ENCODE data around the gene ANKRD28.

ANKRD28 gene

DNA sequence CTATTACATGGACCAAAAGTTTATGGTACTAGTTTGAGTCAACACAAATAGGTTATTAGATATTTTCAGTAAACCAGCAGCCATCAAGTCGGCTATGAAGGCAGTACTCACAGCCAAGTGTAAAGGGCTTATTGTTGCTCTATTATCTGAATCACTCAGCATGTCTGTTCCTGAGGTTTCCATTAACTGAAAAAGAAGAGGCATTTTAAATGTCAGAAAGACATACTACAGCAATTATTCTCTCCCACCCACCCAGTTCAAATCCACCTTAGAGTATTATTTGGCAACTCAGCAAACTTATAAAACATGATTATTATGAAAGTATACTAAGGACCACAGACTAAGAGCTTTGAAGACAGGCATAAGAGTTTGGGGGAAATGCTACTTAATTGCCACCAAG is 103.2 kb downstream of the ANKRD28 start:
- Mint-ChIP-seq H3K4me3 (no peak overlapping the region), H3K4me1 (ENCODE audit: low read depth) (peaks cover 3% of the 10 kb centered on the region), H3K36me3 (peaks cover 21% of the 10 kb centered on the region), H3K9me3 (ENCODE audit: low read depth) (no peaks in the 10 kb centered on the region), H3K27me3 (no peaks in the 10 kb centered on the region), H3K27ac (no peak overlapping the region)

DNA sequence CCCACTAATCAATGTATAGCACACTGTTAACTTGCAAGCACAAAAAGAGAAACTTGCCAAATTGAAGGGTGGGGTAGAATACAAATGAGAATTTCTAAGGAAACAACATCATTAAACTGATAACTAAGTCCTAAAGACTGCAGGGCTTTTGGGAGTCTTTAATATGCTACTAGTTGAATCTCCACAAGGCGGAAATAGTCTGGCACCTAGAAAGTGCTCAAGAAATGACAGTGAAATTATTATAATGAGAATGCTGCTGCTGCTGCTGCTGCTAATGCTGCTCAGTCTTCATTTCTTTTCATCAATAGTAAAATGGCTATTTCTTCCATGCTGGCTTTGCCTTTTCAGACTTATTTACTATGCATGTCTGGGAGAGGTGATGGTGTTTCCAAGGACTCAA is 104.4 kb downstream of the ANKRD28 start:
- H3K36me3 Mint-ChIP-seq: peaks cover 19% of the 10 kb centered on the region
- H3K27me3 Mint-ChIP-seq: no peaks in the 10 kb centered on the region
- no peaks in the 10 kb centered on the region for H3K9me3 Mint-ChIP-seq (ENCODE audit: low read depth)
- peaks cover 3% of the 10 kb centered on the region for H3K4me1 Mint-ChIP-seq (ENCODE audit: low read depth)
- no peak overlapping the region for H3K27ac Mint-ChIP-seq
- no peak overlapping the region for H3K4me3 Mint-ChIP-seq

DNA sequence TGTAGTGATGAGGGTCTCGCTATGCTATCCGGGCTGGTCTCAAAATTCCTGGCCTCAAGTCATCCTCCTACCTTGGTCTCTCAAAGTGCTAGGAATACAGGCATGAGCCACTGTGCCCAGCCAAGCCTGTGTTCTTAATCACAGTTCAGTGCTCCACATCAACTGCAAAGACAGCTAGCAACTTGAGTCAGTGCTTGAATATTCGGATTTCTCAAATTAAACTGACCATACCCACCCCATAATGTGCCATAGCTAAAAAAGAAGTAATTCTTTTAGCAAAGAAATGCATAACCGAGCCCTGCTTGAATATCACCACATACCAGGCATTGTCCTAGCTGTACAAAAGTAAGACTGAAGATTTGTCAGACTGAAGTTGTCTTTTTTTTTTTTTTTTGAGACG is 107.0 kb downstream of the ANKRD28 start:
- Mint-ChIP-seq H3K27me3 (no peaks in the 10 kb centered on the region), H3K4me3 (no peak overlapping the region), H3K9me3 (ENCODE audit: low read depth) (no peaks in the 10 kb centered on the region), H3K4me1 (ENCODE audit: low read depth) (peaks cover 3% of the 10 kb centered on the region), H3K27ac (no peak overlapping the region), H3K36me3 (peaks cover 12% of the 10 kb centered on the region)

DNA sequence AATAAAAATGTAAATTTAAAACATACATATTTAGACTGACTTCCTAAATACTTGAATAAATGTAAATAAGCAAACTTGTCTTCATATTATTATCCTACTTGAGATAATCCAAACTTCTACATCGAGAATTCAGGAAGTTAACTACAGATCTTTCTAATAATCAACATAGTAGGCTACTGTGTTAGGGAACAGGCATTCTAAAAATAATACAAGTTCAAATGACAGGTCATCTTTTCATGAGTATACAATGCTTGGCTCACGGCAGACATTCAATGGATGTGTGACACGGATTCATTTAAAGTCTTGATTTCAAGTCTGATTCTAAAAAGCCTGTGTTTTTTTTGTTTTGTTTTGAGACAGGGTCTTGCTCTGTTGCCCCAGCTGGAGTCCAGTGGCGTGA is 107.5 kb downstream of the ANKRD28 start:
- Mint-ChIP-seq H3K36me3 (peaks cover 15% of the 10 kb centered on the region), H3K9me3 (ENCODE audit: low read depth) (no peaks in the 10 kb centered on the region), H3K27ac (no peak overlapping the region)

DNA sequence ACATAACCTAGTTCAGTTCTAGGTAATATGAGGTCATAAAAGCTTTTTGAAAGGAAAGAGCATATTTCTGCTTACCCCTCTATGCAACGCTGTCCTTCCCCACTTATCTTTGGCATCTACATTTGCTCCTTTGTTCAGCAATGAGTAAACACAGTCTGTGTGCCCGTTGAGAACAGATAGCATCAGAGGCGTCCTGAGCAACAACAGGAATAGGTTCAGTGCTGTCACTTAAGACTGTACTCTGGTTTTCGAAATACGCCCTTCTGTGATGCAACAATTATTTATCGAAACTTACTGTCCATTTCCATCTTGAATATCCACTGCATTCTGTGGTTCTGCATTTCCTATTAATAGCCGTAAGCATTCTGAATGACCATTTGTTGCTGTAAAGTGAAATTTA is 111.9 kb downstream of the ANKRD28 start:
- Mint-ChIP-seq H3K36me3 (peaks cover 19% of the 10 kb centered on the region), H3K4me1 (ENCODE audit: low read depth) (peaks cover 5% of the 10 kb centered on the region), H3K27ac (no peak overlapping the region), H3K27me3 (no peaks in the 10 kb centered on the region), H3K4me3 (no peak overlapping the region), H3K9me3 (ENCODE audit: low read depth) (no peaks in the 10 kb centered on the region)

More for the DNA sequence above, 107.5 kb downstream of the ANKRD28 start:
- no peak overlapping the region for H3K4me3 Mint-ChIP-seq
- peaks cover 3% of the 10 kb centered on the region for H3K4me1 Mint-ChIP-seq (ENCODE audit: low read depth)
- no peaks in the 10 kb centered on the region for H3K27me3 Mint-ChIP-seq

DNA sequence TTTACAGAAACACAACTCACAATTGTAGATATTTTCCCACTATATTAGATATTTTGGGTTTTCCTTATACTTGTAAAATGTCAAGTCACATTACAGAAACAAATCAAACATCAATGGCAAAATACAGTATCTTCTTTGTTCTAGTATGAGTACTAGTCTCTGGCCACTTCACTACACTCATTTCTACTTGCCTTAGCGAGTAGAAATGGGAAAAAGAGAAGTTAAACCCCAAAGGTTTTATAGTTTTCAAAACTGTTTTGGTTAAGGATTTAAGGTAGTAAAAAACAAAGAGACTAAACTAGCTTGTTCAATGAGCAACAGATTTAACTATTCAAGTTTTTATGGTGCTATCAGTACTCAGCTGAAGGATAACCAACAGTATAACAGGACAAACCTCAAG is 114.5 kb downstream of the ANKRD28 start:
- no peaks in the 10 kb centered on the region for H3K9me3 Mint-ChIP-seq (ENCODE audit: low read depth)
- H3K27me3 Mint-ChIP-seq: no peaks in the 10 kb centered on the region
- H3K27ac Mint-ChIP-seq: no peak overlapping the region
- H3K4me1 Mint-ChIP-seq (ENCODE audit: low read depth): peaks cover 5% of the 10 kb centered on the region
- peaks cover 14% of the 10 kb centered on the region for H3K36me3 Mint-ChIP-seq
- no peak overlapping the region for H3K4me3 Mint-ChIP-seq

DNA sequence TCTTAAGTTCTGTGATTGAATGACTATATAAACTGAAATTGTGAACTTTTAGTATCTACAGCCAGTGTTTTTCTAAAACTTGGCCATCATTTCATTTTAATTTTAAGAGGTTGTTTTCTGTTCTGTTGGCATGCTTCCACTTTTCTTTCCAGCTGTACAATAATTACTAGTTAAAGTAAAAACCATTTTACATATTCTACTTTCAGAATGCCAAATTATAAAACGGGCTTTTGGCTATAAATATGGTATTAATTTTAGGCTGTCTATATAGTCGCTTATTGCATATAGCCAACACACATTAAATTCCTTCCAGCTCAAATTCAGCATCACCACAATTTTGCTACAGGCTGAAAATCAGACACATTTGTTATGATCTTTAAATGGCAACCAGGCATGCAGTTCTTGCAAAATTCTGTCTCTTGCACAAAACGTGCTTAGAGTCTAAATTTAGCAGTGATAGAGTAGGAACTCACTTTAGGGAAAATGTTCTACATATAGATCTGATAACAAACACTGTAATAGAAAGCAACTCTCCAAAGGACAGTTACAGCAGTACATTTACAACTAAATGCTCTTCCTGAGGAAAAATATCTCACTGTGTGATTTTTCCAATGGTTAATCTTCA is 115.1 kb downstream of the ANKRD28 start:
- no peaks in the 10 kb centered on the region for H3K27me3 Mint-ChIP-seq
- peaks cover 17% of the 10 kb centered on the region for H3K36me3 Mint-ChIP-seq
- no peaks in the 10 kb centered on the region for H3K9me3 Mint-ChIP-seq (ENCODE audit: low read depth)
- H3K4me3 Mint-ChIP-seq: no peak overlapping the region
- peaks cover 5% of the 10 kb centered on the region for H3K4me1 Mint-ChIP-seq (ENCODE audit: low read depth)
- no peak overlapping the region for H3K27ac Mint-ChIP-seq

DNA sequence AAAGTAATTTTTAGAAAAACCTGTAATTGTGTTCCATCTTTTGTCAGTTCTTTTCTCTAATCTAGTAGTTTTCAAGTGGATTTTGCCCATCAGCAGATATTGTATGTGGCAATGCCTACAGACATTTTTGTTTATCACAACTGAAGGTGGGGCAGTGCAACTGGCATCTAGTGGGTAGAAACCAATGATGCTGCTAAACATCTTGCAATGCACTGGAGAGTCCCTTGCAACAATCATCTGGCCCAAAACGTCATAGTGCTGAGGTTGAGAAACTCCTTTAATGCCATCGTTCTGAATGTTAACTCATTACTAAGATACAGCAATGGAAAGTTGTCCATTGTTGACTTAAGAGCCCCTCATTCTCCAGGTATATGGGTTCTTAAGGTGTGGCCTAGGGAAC is 116.1 kb downstream of the ANKRD28 start:
- H3K9me3 Mint-ChIP-seq (ENCODE audit: low read depth): no peaks in the 10 kb centered on the region
- no peaks in the 10 kb centered on the region for H3K27me3 Mint-ChIP-seq
- H3K27ac Mint-ChIP-seq: no peak overlapping the region
- no peak overlapping the region for H3K4me3 Mint-ChIP-seq
- peaks cover 23% of the 10 kb centered on the region for H3K36me3 Mint-ChIP-seq
- H3K4me1 Mint-ChIP-seq (ENCODE audit: low read depth): peaks cover 5% of the 10 kb centered on the region

DNA sequence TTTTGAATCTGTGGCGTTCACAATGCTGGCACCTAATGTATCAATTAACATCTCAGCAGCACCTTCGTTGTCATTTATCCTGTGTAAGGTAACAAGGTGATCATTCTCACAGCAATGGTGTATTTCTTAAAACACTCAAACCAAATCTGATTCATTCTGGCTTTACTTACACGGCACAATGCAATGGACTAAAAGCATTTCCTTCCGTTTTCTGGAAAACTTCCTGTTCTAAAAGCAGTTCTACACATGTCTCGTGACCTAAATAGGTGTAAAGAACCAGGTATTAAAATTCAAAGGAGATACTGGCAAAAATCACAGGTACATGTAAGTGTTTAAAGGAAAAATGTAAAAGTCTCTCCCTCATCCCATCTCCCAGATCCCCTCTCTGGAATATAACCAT is 118.5 kb downstream of the ANKRD28 start:
- no peaks in the 10 kb centered on the region for H3K9me3 Mint-ChIP-seq (ENCODE audit: low read depth)
- H3K4me3 Mint-ChIP-seq: no peak overlapping the region
- no peaks in the 10 kb centered on the region for H3K27me3 Mint-ChIP-seq
- peaks cover 5% of the 10 kb centered on the region for H3K4me1 Mint-ChIP-seq (ENCODE audit: low read depth)
- peaks cover 19% of the 10 kb centered on the region for H3K36me3 Mint-ChIP-seq
- no peak overlapping the region for H3K27ac Mint-ChIP-seq

DNA sequence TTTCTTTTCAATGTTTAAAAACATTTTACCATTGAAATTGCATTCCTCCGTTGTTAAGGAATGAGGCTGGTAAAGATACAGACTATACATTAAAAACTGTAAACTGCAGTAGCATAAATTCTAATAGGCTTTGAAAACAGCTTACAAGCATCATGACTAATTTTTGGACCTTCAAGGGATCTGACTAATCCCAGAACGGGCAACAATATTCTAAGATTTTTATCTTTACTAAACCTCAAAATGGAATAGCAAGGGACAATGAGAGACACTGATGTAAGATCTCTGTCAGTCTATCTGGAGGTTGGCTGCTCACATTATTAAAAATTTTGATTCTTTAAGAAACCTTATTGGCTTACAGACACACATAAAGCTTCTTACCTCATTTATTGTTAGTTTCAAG is 121.5 kb downstream of the ANKRD28 start:
- H3K36me3 Mint-ChIP-seq: peaks cover 14% of the 10 kb centered on the region
- no peak overlapping the region for H3K4me3 Mint-ChIP-seq
- H3K9me3 Mint-ChIP-seq (ENCODE audit: low read depth): no peaks in the 10 kb centered on the region
- no peaks in the 10 kb centered on the region for H3K4me1 Mint-ChIP-seq (ENCODE audit: low read depth)
- H3K27me3 Mint-ChIP-seq: no peaks in the 10 kb centered on the region
- no peak overlapping the region for H3K27ac Mint-ChIP-seq

DNA sequence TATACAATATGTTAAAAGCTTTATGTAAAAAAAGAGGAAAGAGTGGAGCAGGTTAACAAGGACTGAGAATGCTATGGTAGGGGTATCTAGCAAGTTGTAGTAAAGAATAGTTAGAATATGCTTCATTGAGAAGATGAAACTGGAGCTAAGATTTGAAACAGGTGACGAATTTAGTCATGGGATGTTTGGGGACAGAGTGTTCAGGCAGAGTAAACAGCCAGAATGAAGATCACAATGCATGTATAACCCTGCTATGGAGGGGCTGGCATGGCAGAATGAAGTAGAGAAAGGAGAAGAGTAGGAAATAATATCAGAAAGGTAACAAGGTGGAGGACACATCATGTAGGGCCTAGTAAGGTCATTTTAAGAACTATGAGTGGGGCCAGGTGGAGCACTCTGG is 124.2 kb downstream of the ANKRD28 start:
- Mint-ChIP-seq H3K9me3 (ENCODE audit: low read depth) (no peaks in the 10 kb centered on the region), H3K36me3 (peaks cover 24% of the 10 kb centered on the region), H3K27me3 (no peaks in the 10 kb centered on the region), H3K4me3 (no peak overlapping the region), H3K27ac (no peak overlapping the region), H3K4me1 (ENCODE audit: low read depth) (peaks cover 3% of the 10 kb centered on the region)

DNA sequence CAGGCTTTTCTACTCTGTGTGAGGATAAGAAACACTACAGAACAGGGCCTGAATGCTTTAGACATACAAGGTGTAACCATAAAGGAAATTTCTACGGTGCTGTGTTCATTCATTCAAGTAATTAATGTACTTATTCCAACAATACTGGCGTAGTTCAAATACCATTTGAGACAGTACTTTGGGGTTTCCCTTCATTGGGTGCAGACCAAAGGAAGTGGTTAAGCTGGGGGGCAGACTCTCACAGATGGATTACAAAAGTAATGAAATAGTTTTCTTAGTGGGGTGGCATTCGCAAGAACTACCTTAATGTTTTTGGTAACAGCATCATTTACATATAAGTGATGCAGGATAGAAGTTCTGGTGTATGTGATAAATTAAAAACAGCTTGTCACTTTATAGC is 130.3 kb downstream of the ANKRD28 start:
- peak overlapping the region; percentile 10 for H3K27ac Mint-ChIP-seq

DNA sequence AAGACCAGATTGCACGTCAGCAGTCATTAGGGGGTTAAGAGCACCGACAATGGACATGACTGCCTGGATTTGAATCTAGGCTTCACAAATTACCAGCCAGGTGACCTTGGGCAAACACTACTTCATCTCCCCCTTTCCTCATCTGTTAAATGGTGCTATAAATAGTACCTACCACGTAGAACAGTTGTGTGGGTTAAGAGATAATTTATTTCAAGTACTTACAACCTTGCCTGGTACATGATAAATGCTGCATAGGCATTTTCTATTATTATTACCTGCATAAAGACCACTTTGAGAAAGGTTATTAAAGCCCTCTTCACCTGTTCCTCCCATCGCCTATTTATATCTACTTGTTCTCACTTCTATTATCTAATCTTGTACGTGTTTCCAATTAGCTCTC is 131.5 kb downstream of the ANKRD28 start:
- H3K27me3 Mint-ChIP-seq: peaks cover 1% of the 10 kb centered on the region
- H3K9me3 Mint-ChIP-seq (ENCODE audit: low read depth): peaks cover 18% of the 10 kb centered on the region
- no peak overlapping the region for H3K27ac Mint-ChIP-seq
- H3K36me3 Mint-ChIP-seq: peaks cover 38% of the 10 kb centered on the region
- H3K4me3 Mint-ChIP-seq: no peak overlapping the region
- peaks cover 22% of the 10 kb centered on the region for H3K4me1 Mint-ChIP-seq (ENCODE audit: low read depth)

More for the DNA sequence above, 130.3 kb downstream of the ANKRD28 start:
- peak overlapping the region; percentile 13 for H3K4me3 Mint-ChIP-seq
- H3K9me3 Mint-ChIP-seq (ENCODE audit: low read depth): peaks cover 8% of the 10 kb centered on the region
- no peaks in the 10 kb centered on the region for H3K27me3 Mint-ChIP-seq
- H3K4me1 Mint-ChIP-seq (ENCODE audit: low read depth): peaks cover 22% of the 10 kb centered on the region
- peaks cover 31% of the 10 kb centered on the region for H3K36me3 Mint-ChIP-seq

DNA sequence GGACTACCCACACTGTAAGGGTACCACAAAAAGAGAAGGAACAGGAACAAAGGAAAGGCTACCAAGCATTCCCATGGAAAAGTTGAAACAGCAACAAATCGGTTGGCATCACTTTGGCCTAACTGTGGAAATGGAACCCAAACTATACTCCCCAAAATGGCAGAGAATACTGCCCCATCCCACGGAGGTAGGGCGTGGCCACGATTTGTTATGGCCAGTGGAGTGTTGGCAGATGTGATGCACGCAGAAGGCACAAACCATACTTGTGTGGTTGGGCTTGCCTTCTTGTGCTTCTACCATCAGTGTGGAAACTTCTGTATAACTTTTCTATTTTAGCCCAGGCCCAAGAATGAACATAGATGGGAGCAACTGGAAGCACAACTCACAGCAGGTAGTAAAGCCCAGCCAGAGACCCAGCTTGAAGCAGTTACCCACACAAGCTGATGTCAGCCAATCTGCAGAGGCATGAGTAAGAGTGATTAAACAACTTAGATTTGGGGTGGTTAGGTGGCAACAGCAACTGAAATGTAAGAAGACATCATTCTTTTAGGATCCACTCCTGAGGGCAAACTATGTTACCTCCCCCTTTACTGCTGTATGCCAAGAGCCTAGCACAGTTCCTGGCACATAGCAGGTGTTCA is 132.1 kb downstream of the ANKRD28 start:
- Mint-ChIP-seq H3K36me3 (peaks cover 35% of the 10 kb centered on the region), H3K27ac (no peak overlapping the region), H3K27me3 (peaks cover 1% of the 10 kb centered on the region), H3K9me3 (ENCODE audit: low read depth) (peaks cover 18% of the 10 kb centered on the region), H3K4me1 (ENCODE audit: low read depth) (peaks cover 23% of the 10 kb centered on the region), H3K4me3 (no peak overlapping the region)

DNA sequence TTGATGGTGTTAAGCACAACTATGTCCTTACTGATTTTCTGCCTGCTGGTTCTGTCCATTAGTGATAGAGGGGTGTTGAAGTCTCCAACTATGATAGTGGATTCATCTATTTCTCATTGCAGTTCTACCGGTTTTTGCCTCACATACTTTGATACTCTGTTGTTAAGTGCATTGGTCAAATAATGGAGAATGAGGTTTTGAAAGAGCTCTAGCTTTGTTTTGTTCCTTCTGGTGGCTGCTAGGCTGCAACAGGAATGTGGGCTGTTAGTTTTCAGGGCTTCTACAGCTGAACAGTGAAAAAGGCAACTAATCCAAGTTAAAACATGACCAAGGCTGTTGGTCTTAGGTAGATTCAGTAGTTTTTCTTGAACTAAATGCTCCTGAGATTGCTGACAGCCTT is 133.6 kb downstream of the ANKRD28 start:
- Mint-ChIP-seq H3K36me3 (peaks cover 31% of the 10 kb centered on the region), H3K9me3 (ENCODE audit: low read depth) (peaks cover 18% of the 10 kb centered on the region), H3K4me1 (ENCODE audit: low read depth) (peaks cover 30% of the 10 kb centered on the region), H3K27me3 (peaks cover 1% of the 10 kb centered on the region), H3K27ac (no peak overlapping the region), H3K4me3 (no peak overlapping the region)
